Hematopoietic multipotent progenitor cell treated with erythropoietin and hydrocortisone succinate and interleukin-3 and kit ligand, for 17 days (in vitro differentiated cells): Measurements from ENCODE around the gene SSBP3.
"Not testable (repeated sequence)": the region's sequence is repeated elsewhere in the genome, so short reads cannot be mapped to it uniquely, and the experiment has no call there.

Source experiments
- DNase-seq: peaks from one replicate; pipeline ENCODE4 v3.0.0-alpha.2; 2015; ENCODE audit warnings: low spot score

SSBP3 gene

GRCh38 chr1:54348700-54349021 lies 57.5 kb downstream of the SSBP3 start:
- no peak for DNase-seq

GRCh38 chr1:54347955-54348699 lies 58.1 kb downstream of the SSBP3 start:
- DNase-seq: no peak

- no peak for DNase-seq
Measured at GRCh38 chr1:54347261-54347954, 58.8 kb downstream of the SSBP3 start.

- not testable (repeated sequence) for DNase-seq
Measured at GRCh38 chr1:54345548-54345947, 60.6 kb downstream of the SSBP3 start.

GRCh38 chr1:54345116-54345515 lies 61.1 kb downstream of the SSBP3 start:
- no peak for DNase-seq

- no peak for DNase-seq
Measured at GRCh38 chr1:54342742-54343687, 63.2 kb downstream of the SSBP3 start.

- no peak for DNase-seq
Measured at GRCh38 chr1:54342288-54342687, 63.9 kb downstream of the SSBP3 start.

- no peak for DNase-seq
Measured at GRCh38 chr1:54341763-54342162, 64.4 kb downstream of the SSBP3 start.

GRCh38 chr1:54340878-54341277 lies 65.3 kb downstream of the SSBP3 start:
- no peak for DNase-seq

- no peak for DNase-seq
Measured at GRCh38 chr1:54340434-54340833, 65.8 kb downstream of the SSBP3 start.

- no peak for DNase-seq
Measured at GRCh38 chr1:54339126-54339525, 67.1 kb downstream of the SSBP3 start.

- DNase-seq: no peak
Measured at GRCh38 chr1:54338464-54338863, 67.7 kb downstream of the SSBP3 start.

- no peak for DNase-seq
Measured at GRCh38 chr1:54337928-54338327, 68.3 kb downstream of the SSBP3 start.

- DNase-seq: no peak
Measured at GRCh38 chr1:54337034-54337433, 69.2 kb downstream of the SSBP3 start.

GRCh38 chr1:54336116-54336515 lies 70.1 kb downstream of the SSBP3 start:
- DNase-seq: no peak

GRCh38 chr1:54335755-54336108 lies 70.5 kb downstream of the SSBP3 start:
- no peak for DNase-seq

- no peak for DNase-seq
Measured at GRCh38 chr1:54335011-54335754, 71.0 kb downstream of the SSBP3 start.

GRCh38 chr1:54332781-54333585 lies 73.2 kb downstream of the SSBP3 start:
- DNase-seq: no peak

GRCh38 chr1:54331843-54332463 lies 74.2 kb downstream of the SSBP3 start:
- no peak for DNase-seq

GRCh38 chr1:54331091-54331772 lies 75.0 kb downstream of the SSBP3 start:
- DNase-seq: no peak
